ENCODE data around the gene PDGFA.

PDGFA gene

DNA sequence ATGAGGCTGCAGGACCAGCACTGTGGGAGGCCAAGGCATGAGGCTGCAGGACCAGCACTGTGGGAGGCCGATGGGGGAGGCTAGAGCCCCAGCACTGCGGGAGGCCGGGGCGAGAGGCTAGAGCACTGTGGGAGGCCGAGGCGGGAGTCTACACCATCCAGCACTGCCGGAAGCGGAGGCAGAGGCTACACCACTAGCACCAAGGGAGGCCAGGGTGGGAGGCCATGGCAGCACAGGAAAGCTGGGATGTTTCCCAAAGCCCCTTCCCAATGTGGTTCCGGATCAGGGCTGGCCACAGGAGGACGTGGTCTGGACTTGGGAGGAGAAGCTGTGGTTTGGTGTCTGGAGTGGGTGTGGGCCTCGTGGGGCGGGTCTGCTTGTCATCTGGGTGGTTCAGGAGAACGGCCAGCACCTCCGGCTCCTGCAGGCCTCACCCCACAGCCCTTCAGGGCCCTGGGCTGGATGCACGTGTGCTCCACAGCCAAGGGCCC lies 43.6 kb downstream of the PDGFA start:
- no peak overlapping the region for H3K27ac ChIP-seq
- no peak overlapping the region for H3K4me3 ChIP-seq (ENCODE audit: low read depth, low read length)
- TF ChIP-seq, protein P1, sequence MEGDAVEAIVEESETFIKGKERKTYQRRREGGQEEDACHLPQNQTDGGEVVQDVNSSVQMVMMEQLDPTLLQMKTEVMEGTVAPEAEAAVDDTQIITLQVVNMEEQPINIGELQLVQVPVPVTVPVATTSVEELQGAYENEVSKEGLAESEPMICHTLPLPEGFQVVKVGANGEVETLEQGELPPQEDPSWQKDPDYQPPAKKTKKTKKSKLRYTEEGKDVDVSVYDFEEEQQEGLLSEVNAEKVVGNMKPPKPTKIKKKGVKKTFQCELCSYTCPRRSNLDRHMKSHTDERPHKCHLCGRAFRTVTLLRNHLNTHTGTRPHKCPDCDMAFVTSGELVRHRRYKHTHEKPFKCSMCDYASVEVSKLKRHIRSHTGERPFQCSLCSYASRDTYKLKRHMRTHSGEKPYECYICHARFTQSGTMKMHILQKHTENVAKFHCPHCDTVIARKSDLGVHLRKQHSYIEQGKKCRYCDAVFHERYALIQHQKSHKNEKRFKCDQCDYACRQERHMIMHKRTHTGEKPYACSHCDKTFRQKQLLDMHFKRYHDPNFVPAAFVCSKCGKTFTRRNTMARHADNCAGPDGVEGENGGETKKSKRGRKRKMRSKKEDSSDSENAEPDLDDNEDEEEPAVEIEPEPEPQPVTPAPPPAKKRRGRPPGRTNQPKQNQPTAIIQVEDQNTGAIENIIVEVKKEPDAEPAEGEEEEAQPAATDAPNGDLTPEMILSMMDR (IDR thresholded peaks at IDR 0.05) = no peak
- no peak overlapping the region for H3K9ac ChIP-seq
- H2AFZ ChIP-seq = no peak overlapping the region
- H3K36me3 ChIP-seq (ENCODE audit: control insufficient read depth, insufficient read depth, low read length) = no peaks in the 10 kb centered on the region
- no peaks in the 10 kb centered on the region for H3K27me3 ChIP-seq (ENCODE audit: control insufficient read depth, insufficient read depth, low read length)
- no peaks in the 10 kb centered on the region for H3K9me3 ChIP-seq (ENCODE audit: control insufficient read depth, low read length)
- H3K4me1 ChIP-seq = peaks cover 16% of the 10 kb centered on the region
- no peaks in the 10 kb centered on the region for H3K79me2 ChIP-seq
- no peak overlapping the region for H3K4me2 ChIP-seq (ENCODE audit: low read length)

DNA sequence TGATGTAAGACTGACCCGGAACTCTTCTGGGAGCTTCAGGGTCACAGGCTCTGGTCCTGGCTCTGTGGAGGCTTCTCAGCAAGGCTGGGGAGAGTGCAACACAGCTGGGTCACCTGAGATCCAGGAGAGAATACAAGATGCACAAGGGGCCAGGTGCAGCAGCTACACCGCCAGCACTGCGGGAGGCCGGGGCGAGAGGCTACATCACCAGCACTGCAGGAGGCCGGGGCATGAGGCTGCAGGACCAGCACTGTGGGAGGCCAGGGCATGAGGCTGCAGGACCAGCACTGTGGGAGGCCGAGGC lies 44.3 kb downstream of the PDGFA start:
- no peak overlapping the region for H3K27ac ChIP-seq
- H3K4me1 ChIP-seq = peaks cover 12% of the 10 kb centered on the region
- no peaks in the 10 kb centered on the region for H3K27me3 ChIP-seq (ENCODE audit: control insufficient read depth, insufficient read depth, low read length)
- H3K4me3 ChIP-seq (ENCODE audit: low read depth, low read length) = no peak overlapping the region
- no peak overlapping the region for H3K4me2 ChIP-seq (ENCODE audit: low read length)
- H3K36me3 ChIP-seq (ENCODE audit: control insufficient read depth, insufficient read depth, low read length) = no peaks in the 10 kb centered on the region
- TF ChIP-seq, protein P1 (IDR thresholded peaks at IDR 0.05) = no peak
- no peaks in the 10 kb centered on the region for H3K9me3 ChIP-seq (ENCODE audit: control insufficient read depth, low read length)
- H3K79me2 ChIP-seq = no peaks in the 10 kb centered on the region
- H3K9ac ChIP-seq = no peak overlapping the region
- H2AFZ ChIP-seq = no peak overlapping the region

DNA sequence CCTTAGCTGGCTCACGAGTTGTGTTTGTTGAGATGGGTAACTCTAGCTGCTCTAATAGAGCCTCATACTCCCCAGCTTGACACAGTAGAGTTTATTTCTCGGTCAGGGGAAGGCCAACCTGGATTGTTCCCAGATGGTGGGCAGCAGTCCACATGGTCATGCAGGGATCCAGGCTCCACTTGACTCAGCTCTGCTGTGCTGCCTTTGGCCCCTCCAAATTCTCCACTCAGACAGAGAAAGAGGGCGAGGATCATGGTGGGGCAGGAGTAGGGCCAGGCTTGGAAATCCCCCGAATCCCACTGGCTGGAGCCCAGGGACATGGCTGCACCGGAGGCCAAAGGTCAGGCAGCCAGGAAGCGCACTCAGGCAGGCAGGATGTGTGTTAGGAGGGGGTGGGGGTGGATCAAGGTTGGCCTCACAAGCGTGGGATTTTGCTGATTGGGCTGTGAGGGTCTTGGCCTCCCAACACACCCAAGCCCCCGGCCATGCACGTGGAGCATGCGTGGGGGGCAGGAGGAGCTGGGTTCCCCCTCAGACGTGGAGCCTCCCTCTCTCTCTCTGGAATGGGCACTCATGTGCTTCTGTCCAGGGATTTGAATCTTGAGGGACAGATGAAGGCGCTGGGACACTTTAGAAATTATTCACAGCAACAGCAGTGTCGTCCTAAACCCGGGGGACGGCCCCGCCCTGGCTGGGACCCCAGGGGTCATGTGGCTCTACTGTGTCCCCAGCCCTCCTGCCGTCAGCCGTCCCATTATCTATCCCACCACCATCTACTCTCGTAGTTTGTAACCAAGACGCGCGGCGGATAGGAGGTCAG lies 44.8 kb downstream of the PDGFA start:
- H3K9me3 ChIP-seq (ENCODE audit: control insufficient read depth, low read length) = no peaks in the 10 kb centered on the region
- TF ChIP-seq, protein P1 (IDR thresholded peaks at IDR 0.05) = no peak
- H3K27me3 ChIP-seq (ENCODE audit: control insufficient read depth, insufficient read depth, low read length) = no peaks in the 10 kb centered on the region
- no peak overlapping the region for H2AFZ ChIP-seq
- no peaks in the 10 kb centered on the region for H3K79me2 ChIP-seq
- peaks cover 12% of the 10 kb centered on the region for H3K4me1 ChIP-seq
- H3K4me3 ChIP-seq (ENCODE audit: low read depth, low read length) = no peak overlapping the region
- H3K27ac ChIP-seq = no peak overlapping the region
- no peak overlapping the region for H3K9ac ChIP-seq
- H3K36me3 ChIP-seq (ENCODE audit: control insufficient read depth, insufficient read depth, low read length) = no peaks in the 10 kb centered on the region
- H3K4me2 ChIP-seq (ENCODE audit: low read length) = no peak overlapping the region

DNA sequence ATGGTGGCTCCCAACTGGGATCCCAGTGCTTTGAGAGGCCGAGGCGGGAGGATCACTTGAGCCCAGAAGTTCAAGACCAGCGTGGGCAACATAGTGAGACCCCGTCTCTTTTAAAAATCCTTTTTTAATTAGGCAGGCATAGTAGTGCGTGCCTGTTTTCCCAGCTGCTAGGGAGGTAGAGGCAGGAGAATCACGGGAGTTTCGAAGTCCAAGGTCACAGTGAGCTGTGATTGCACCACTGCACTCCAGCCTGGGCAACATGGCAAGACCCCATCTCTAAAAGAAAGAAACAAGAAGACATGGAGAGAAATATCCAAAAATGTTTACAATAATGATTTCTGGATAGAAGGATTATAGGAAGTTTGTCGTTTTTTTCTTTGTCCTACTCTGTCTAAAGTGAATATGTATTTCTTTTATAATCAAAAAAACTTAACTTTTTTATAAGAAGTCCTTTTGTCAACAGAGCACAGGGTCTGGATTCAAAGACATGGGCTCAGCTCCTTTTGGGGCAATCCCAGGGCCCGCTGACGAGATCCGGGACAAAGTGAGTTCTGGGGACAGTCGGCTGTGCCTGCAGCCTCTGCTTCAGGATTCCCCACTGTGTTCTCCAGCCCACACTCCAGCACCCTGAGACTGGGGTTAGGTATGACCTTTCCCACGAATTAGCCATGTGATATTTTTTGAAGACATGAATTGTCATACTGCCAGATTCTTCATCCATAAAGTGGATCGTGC lies 45.6 kb downstream of the PDGFA start:
- H3K9me3 ChIP-seq (ENCODE audit: control insufficient read depth, low read length) = no peaks in the 10 kb centered on the region
- no peak overlapping the region for H3K4me3 ChIP-seq (ENCODE audit: low read depth, low read length)
- no peak overlapping the region for H3K9ac ChIP-seq
- H3K27me3 ChIP-seq (ENCODE audit: control insufficient read depth, insufficient read depth, low read length) = no peaks in the 10 kb centered on the region
- H3K27ac ChIP-seq = no peak overlapping the region
- H2AFZ ChIP-seq = no peak overlapping the region
- H3K4me2 ChIP-seq (ENCODE audit: low read length) = no peak overlapping the region
- H3K4me1 ChIP-seq = peaks cover 12% of the 10 kb centered on the region
- TF ChIP-seq, protein P1 (IDR thresholded peaks at IDR 0.05) = no peak
- no peaks in the 10 kb centered on the region for H3K79me2 ChIP-seq
- no peaks in the 10 kb centered on the region for H3K36me3 ChIP-seq (ENCODE audit: control insufficient read depth, insufficient read depth, low read length)
